Upper lobe of left lung (tissue), 4 donors: Measurements from ENCODE around the gene RPL35.

Source experiments
- POLR2A ChIP-seq, 4 donors: fragments of 450-650 bp; IDR thresholded peaks; one replicate each; pipeline ENCODE4 v1.5.1; 2016 to 2017; ENCODE audit warnings: antibody characterized with exemption in 4 of 4, mild to moderate bottlenecking in 2 of 4
- POLR2AphosphoS5 ChIP-seq, 2 donors: sonication (generic); formaldehyde crosslinking; IDR thresholded peaks; one replicate each; pipeline ENCODE4 v1.5.1; 2017; ENCODE audit warnings: antibody characterized with exemption in 2 of 2
- TF ChIP-seq, protein P1 (sequence below), 6 experiments: fragments of 450-650 bp in 4 of 6; fragments of 200-600 bp in 2 of 6; sonication (generic) in 2 of 6; IDR thresholded peaks; one replicate each; pipeline ENCODE4 v1.5.1; 2016 to 2019; ENCODE audit warnings: antibody characterized with exemption in 6 of 6

DNA sequence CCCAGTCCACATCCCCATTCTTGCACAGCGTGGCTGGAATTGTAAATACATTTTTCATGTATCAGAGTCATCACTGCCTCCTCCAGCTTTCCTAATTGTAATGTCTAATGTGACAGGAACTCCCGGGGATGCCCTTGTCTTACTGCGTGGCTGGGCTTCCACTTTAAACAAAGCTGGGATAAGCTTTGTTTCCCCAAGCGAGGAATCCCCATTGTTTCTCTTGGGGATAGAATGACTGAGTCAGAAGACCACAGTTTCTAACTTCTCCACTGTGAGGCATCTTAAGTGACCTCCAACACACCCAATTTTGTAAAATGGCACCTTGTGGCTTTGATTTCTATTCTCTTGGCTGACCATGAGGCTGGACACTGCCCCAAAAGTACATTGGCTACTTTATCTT, 22.6 kb upstream of the RPL35 start:
- TF ChIP-seq, protein P1, sequence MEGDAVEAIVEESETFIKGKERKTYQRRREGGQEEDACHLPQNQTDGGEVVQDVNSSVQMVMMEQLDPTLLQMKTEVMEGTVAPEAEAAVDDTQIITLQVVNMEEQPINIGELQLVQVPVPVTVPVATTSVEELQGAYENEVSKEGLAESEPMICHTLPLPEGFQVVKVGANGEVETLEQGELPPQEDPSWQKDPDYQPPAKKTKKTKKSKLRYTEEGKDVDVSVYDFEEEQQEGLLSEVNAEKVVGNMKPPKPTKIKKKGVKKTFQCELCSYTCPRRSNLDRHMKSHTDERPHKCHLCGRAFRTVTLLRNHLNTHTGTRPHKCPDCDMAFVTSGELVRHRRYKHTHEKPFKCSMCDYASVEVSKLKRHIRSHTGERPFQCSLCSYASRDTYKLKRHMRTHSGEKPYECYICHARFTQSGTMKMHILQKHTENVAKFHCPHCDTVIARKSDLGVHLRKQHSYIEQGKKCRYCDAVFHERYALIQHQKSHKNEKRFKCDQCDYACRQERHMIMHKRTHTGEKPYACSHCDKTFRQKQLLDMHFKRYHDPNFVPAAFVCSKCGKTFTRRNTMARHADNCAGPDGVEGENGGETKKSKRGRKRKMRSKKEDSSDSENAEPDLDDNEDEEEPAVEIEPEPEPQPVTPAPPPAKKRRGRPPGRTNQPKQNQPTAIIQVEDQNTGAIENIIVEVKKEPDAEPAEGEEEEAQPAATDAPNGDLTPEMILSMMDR (IDR thresholded peaks at IDR 0.05): no peak
- no peak for TF ChIP-seq POLR2A (IDR thresholded peaks at IDR 0.05)
- no peak for TF ChIP-seq POLR2AphosphoS5 (IDR thresholded peaks at IDR 0.05)
